Left renal pelvis (tissue), 4 donors: ENCODE data around the gene ANOS1. TPM values are rescaled to one million over a fixed set of nuclear protein-coding genes. Genes with fewer than 3 reads are reported as not detected.
"Not testable (repeated sequence)": the region's sequence is repeated elsewhere in the genome, so short reads cannot be mapped to it uniquely, and the experiment has no call there.

Experiments
- DNase-seq, 4 donors: peaks; one replicate each; pipeline ENCODE4 v3.0.0-alpha.2; 2013; ENCODE audit warnings: low read depth in 4 of 4, low spot score in 3 of 4
- polyA plus RNA-seq, 4 donors: library from polyadenylated mRNA; unstranded; fragments of 120-200 nt; gene quantifications; one replicate each; pipeline ENCODE4 v1.2.1, GENCODE V29; 2013; ENCODE audit not compliant: insufficient read length in 4 of 4

ANOS1 gene
- polyA plus RNA-seq, 4 donors, result 8.7 to 11.6 (median 11.1) TPM

- no peak for DNase-seq
Observed at GRCh38 chrX:8635812-8636211, 96.1 kb downstream of the ANOS1 start.

DNA sequence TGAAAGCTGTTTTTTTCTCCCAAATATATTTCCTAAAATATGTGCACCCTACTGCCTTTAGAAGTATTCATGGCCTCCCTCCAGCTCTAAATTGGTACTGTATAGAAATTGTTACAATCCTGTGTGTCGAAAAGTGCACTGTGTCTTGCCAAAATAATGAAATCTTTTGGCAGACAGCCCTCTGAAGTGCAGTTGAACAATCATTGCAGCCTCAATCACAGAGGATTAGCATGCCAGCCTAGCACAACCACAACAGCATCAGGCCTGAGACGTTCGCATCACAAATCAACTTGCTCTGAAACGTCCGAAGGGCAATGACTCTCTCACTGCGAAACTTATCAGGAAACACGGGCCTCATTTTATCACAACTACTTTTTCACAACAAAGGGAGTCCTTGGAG lies 99.0 kb downstream of the ANOS1 start:
- no peak for DNase-seq

GRCh38 chrX:8629871-8630270 lies 102.1 kb downstream of the ANOS1 start:
- no peak for DNase-seq

DNA sequence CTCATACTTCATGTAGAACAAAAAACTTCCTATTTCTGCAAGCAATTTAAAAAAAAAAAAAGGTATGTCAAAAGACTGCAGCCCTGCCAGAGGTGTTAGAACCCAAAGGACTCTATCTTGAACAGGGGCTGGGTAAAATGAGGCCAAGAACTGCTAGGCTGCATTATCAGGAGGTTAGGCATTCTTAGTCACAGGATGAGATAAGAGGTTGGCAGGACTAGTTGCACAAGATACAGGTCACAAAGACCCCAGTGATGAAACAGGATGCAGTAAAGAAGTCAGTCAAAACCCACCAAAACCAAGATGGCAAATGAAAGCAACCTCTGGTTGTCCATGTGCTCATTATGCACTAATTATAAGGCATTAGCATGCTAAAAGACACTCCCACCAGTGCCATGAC lies 104.1 kb downstream of the ANOS1 start:
- no peak for DNase-seq

- no peak for DNase-seq
Observed at GRCh38 chrX:8607326-8607725, 124.6 kb downstream of the ANOS1 start.

DNA sequence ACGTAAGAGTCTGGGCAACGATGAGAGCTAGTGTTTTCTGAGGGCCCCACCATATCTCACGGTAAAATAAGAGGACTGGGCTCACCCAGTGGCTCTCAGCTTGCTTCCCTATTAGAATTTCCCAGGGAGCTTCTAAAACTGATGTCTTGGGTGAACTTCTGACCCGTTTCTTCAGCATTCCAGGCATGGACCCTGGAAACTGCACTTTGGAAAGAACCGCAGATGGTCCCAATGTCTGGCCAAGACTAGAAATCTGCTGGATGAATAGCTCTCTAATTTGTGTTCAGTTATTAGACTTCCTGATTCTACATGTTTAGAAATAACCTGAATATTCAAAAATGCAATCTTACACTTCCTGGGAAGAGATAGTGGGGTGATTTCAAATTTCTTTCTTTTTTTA lies 127.8 kb downstream of the ANOS1 start:
- no peak for DNase-seq

GRCh38 chrX:8591501-8591900 lies 140.4 kb downstream of the ANOS1 start:
- no peak for DNase-seq

DNA sequence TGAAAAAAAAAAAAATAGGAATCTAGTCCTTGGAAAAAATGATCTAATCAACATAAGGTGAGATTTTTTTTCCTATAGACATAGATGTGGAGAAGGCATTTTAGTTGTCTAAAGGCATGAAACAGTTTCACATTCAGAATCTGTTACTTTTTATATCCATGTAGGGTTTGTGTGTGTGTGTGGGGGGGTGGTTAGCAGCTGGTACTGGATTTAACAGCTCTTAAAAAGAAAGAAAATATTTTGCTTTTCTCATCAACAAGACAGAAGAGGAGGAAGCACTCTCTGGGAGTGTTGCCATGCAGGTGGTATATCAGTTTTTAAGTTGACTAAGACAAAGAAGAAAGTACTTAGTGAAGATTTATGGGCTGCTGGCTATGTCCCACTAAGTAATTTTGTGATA lies 145.0 kb downstream of the ANOS1 start:
- DNase-seq, result no peak

- DNase-seq, result no peak
Observed at GRCh38 chrX:8579602-8580001, 152.3 kb downstream of the ANOS1 start.

- no peak for DNase-seq
Observed at GRCh38 chrX:8576821-8577220, 155.1 kb downstream of the ANOS1 start.

DNA sequence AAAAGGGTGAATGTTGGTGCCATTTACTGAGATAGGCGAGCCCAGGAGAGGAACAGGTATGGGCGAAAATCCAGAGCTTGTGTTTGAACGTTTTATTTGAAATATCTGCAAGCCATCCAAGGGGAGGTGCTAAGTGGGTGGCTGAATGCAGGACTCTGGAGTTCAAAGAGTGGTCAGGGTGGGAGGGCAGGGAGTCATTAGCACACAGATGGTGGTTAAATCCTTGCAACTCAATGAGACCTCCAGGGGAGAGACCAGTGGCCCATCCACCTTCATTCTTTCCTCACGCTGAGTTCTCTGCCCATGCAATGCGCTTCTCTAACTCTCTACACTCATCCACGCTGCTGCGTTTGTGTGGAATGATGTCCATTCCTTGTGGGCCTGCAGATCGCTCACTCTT lies 166.2 kb downstream of the ANOS1 start:
- no peak for DNase-seq

GRCh38 chrX:8548446-8548845 lies 183.5 kb downstream of the ANOS1 start:
- DNase-seq, result no peak

DNA sequence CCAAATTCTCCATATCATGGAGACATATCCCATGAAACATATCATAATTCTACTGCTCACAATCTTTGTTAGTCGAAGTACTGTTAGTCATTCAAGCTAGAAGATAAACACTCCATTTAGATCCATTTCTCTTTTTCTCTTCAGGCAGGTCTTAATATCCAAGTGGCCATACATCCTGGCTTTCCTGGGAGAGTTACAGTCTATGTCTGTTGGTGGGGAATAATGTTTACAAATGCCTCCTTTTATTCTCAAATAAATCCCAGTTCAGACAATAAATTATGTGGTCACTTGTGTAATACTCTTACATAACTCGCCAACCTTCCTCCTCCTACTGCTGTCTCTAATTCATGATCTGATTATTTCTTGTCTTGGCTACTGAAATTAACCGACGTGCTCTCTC lies 185.2 kb downstream of the ANOS1 start:
- DNase-seq, result no peak

- no peak for DNase-seq
Observed at GRCh38 chrX:8520791-8521190, 211.1 kb downstream of the ANOS1 start.

GRCh38 chrX:8520178-8520577 lies 211.8 kb downstream of the ANOS1 start:
- no peak for DNase-seq

DNA sequence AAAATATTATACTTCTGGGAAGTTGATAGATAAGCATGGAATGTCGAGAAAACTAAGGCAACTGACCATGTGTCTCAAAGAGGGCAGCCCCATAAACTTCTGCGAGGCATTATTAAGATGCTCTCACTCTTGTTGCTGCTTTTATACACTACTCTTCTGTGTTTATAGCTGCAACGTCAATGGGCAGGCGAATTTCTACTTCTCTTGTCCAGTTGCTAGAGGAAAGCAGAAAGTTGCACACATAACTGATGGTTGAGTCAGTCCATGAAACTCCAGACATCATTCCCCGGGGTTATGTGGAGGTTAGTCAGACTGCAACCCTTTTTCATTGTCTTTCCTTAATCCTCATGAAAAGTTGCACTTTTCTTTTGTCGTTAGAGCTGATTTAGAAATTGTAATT lies 227.5 kb downstream of the ANOS1 start:
- no peak for DNase-seq

- DNase-seq, result not testable (repeated sequence)
Observed at GRCh38 chrX:8502101-8502500, 229.8 kb downstream of the ANOS1 start.

DNA sequence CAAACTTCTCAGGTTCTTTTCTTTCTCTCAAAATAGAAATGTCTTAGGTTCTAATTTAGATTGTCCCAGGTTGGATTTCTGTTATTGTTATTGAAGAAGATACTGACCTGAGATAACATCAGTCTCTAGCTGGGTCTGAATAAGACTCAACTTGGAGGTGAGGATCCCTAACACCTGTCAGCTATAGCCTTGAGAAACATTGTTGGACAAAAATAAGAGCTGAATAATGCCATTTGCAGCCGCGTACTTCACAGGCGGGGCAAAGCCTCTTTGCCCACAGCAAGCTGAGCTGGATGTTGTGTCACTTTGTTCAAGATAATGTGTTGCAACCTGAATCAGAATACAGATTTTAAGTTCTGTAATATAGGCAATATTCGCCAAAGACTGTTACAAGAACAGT lies 231.7 kb downstream of the ANOS1 start:
- DNase-seq, result no peak

DNA sequence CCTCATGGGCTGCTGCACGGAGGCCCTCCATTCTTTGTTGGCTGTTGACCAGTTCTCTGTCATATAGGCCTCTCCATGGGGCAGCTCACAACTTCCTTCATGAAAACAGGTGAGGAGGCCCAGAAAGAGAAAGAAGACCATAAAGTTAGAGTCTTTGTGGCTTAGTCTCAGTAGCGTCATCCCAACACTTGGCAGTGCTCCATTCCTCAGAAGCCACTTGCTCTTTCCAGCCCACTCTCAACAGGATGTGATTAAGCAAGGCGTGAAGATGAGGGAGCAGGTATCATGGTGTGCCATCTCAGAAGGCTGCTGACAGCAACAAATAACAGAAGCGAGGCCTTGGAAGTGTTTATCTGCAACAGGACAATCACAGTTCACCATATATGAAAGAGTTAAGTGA lies 236.9 kb downstream of the ANOS1 start:
- DNase-seq, result not testable (repeated sequence)

GRCh38 chrX:8484360-8484949 lies 247.5 kb downstream of the ANOS1 start:
- DNase-seq, result no peak
